Endothelial cell of hepatic sinusoid (primary cell): ENCODE data around the gene RBM3.
"Not testable (repeated sequence)": the region's sequence is repeated elsewhere in the genome, so short reads cannot be mapped to it uniquely, and the experiment has no call there.

ENCODE experiments used
- in situ Hi-C: cut with HindIII; loops from 2 replicates; pipeline ENCODE4 v1.10.0; 2017; ENCODE audit warnings: low sequenced_read_pairs

Gene RBM3

GRCh38 chrX:48574270-48575266 is at the start of gene RBM3:
Gene RBM3, plus strand, starts transcription at chrX:48574484. Its CDS starts 697 bp downstream, at chrX:48575181.
- in situ Hi-C loops: no loop called here

GRCh38 chrX:48525853-48526252 is 48.4 kb upstream of the RBM3 start:
- in situ Hi-C loops: not testable (repeated sequence)

- in situ Hi-C loops: no loop called here
These were observed 43.5 kb upstream of the RBM3 start for GRCh38 chrX:48530736-48531135.

DNA sequence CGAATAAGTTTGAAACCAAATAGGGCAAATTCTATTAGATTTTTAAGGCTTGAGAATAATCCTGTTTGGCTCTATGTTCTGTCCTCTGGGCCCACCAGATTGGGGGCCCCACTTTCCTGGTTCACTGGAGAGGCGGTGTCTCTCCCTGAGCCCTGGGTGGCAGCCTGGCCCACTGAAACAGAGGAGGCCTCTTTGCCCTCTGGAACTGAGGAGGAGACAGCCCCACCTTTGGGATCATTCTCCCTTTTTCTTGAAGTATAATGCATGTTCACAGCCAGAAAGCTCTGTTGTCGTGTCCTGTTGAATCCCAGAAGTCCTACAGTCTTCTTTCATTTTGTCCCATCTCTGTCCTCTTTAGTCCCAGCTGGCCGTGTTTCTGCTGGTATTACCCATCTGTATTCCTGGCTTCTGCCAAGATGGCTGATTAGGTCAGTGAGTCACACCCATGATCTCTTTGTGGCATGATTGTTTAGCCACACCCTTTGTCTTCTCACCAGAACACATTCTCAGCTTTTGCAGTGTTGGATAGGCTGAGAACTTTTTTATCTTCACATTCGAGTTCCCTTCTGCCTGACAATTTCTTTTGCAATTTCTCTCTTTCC is 42.8 kb upstream of the RBM3 start:
- in situ Hi-C loops: no loop called here

DNA sequence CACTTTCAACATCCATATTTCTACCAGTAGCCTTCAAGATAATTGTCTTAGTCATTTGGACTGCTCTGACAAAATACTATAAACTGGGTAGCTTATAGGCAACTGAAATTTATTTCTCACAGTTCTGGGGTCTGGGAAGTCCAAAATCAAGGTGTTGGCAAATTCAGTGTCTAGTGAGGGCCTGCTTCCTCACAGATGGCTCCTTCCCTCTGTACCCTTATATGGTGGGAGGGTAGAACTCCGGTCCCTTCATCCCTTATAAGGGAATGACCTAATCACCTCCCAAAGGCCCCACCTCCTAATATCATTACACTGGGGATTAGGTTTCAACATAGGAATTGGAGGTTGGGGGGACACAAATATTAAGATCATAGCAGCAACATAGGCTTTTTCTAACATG is 42.1 kb upstream of the RBM3 start:
- in situ Hi-C loops: no loop called here

DNA sequence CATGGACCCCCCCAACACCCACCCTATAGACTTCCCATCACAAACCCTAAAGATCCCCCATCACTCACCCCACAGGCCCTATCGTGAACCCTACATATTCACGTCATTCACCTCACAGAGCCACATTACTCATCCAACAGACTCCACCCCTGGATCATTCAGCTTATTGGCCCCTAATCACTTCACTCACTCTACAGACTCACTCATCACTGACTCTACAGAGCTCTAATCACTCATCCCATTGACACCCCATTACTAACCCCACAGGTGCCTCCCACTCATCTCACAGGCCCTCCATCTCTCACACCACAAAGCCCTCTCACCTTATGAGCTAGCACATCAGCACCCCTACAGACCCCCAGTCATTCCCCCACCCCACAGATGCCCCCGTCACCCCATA is 41.1 kb upstream of the RBM3 start:
- in situ Hi-C loops: no loop called here

DNA sequence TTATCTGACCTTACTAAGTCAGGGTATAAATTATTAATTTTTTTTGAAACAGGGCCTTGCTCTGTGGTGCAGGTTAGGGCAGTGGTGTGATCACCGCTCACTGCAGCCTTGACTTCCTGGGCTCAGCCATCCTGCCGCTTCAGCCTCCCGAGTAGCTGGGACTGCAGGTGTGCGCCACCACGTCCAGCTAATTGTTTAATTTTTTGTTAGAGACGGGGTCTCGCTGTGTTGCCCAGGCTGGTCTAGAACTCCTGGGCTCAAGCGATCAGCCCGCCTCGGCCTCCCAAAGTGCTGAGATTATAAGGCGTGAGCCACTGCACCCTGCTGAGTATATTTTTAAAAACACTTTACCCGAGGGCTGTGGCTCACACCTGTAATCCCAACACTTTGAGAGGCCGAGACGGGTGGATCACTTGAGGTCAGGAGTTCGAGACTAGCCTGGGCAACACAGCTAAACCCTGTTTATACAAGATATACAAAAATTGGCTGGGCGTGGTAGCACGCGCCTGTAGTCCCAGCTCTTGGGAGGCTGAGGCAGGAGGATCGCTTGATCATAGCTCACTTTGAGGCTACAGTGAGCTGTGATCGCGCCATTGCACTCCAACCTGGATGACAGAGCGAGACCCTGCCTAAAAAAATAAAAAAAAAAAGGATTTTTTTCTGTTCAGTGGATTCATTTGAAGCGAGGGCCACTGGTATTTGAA is 35.5 kb upstream of the RBM3 start:
- in situ Hi-C loops: no loop called here

- in situ Hi-C loops: no loop called here
These were observed 34.8 kb upstream of the RBM3 start, which contains the start of gene TBC1D25 for GRCh38 chrX:48539345-48540027. Gene TBC1D25, plus strand, starts transcription at chrX:48539714. Its CDS starts 84 bp downstream, at chrX:48539798.

GRCh38 chrX:48540028-48540375 is 34.3 kb upstream of the RBM3 start:
- in situ Hi-C loops: no loop called here

GRCh38 chrX:48540480-48540879 is 33.8 kb upstream of the RBM3 start:
- in situ Hi-C loops: no loop called here

- in situ Hi-C loops: no loop called here
These were observed 33.0 kb upstream of the RBM3 start for GRCh38 chrX:48541140-48541814.

DNA sequence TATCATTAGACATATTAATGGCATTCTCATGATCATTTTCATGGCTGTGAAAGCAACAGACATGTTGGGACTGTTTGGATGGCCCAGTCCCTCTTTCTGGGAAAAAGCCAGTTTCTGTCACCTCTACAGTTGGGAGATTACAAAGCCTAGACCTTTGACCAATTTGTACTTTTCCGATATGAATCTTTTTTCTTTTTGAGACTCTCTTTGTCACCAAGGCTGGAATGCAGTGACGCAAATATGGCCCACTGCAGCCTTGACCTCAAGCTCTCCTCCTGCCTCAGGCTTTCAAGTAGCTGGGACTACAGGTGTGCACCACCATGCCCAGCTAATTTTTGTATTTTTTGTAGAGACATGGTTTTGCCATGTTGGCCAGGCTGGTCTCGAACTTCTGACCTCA is 25.4 kb upstream of the RBM3 start:
- in situ Hi-C loops: no loop called here

- in situ Hi-C loops: not testable (repeated sequence)
These were observed 18.5 kb upstream of the RBM3 start for GRCh38 chrX:48555731-48556325.

- in situ Hi-C loops: no loop called here
These were observed 16.0 kb upstream of the RBM3 start for GRCh38 chrX:48558271-48558670.

DNA sequence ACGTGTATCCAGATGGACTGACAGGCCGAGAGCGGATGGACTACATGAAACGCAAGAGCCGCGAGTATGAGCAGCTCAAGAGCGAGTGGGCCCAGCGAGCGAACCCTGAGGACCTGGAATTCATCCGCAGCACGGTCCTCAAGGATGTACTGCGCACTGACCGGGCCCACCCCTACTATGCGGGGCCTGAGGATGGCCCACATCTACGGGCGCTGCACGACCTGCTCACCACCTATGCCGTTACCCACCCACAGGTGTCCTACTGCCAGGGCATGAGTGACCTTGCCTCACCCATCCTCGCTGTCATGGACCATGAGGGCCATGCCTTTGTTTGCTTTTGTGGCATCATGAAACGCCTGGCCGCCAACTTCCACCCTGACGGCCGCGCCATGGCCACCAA is 14.6 kb upstream of the RBM3 start:
- in situ Hi-C loops: no loop called here

DNA sequence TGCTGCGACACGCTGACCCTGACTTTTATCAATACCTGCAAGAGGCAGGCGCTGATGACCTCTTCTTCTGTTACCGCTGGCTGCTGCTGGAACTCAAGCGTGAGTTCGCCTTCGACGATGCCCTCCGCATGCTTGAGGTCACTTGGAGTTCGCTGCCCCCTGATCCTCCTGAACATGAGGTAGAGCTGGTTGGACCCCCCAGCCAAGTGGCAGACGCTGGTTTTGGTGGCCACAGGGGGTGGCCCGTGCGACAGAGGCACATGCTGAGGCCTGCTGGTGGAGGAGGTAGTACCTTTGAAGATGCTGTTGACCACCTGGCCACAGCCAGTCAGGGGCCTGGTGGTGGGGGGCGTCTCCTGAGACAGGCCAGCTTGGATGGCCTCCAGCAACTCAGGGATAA is 14.2 kb upstream of the RBM3 start:
- in situ Hi-C loops: no loop called here

- in situ Hi-C loops: no loop called here
These were observed 13.6 kb upstream of the RBM3 start for GRCh38 chrX:48560681-48561080.

GRCh38 chrX:48569958-48570357 is 4.3 kb upstream of the RBM3 start:
- in situ Hi-C loops: no loop called here

DNA sequence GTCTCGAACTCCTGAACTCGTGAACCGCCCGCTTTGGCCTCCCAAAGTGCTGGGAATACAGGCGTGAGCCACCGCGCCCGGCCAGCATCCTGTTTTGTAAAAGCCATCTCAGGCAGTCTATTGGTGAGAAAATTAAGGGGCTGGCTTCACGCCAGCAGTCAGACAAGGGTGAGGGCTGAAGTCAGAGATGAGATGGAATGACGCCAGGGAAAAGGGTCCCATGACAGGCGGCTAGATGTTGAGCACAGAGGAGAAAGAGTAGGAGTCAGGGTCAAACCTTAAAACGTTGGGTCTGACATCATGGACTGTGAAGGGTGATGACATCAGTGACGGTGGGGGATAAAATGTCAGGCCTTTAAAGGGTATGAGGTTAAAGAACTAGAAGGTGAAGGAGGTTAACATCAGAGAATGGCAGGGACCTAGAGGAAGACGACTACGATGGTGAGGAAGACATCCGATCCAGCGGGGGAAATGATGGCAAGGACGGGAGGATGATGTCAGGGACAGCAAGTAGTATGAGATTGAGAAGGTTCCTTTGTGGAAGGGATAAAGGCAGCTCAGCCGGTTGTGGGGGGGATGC is 504 bp upstream of the RBM3 start:
- in situ Hi-C loops: no loop called here

GRCh38 chrX:48575642-48576041 is 1.4 kb downstream of the RBM3 start:
- in situ Hi-C loops: no loop called here
